ENCODE results near the gene SERPINB13.

The SERPINB13 gene

DNA sequence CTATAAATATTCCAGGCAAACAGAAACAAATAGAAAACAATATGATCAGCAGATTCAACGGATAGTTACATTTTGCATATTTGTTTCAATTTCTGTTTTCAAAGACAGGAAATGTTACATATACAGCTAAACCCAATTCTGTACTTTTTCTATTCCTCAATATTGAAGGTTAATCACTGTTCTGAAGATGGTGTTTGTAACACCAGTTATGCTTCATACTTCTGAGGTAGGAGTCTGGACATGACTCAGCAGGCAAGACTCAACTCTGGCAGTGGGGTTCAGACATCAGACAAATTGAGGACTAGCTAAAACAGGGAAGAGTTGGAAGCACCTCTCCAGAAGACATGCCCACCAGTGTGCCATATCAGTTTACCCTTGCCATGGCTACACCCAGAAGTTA lies 16.6 kb downstream of the SERPINB13 start:
- Histone ChIP-seq H3K9ac (ENCODE audit: insufficient read length, low read depth) (no peak overlapping the region), H3K9me3 (ENCODE audit: insufficient read depth, low read length) (no peaks in the 10 kb centered on the region), H3K4me1 (ENCODE audit: insufficient read depth, insufficient read length) (no peaks in the 10 kb centered on the region), H3K4me3 (ENCODE audit: insufficient read length, low read depth) (no peak overlapping the region), H3K36me3 (ENCODE audit: insufficient read depth, insufficient read length, low read length) (no peaks in the 10 kb centered on the region), H3K27me3 (ENCODE audit: insufficient read depth, insufficient read length) (no peaks in the 10 kb centered on the region)
- no peak for DNase-seq (ENCODE audit: low read depth, low spot score)
- TF ChIP-seq ZNF274 (IDR thresholded peaks at IDR 0.05; ENCODE audit: low read depth, low read length) (no peak), YY1 (IDR thresholded peaks at IDR 0.05; ENCODE audit: insufficient read depth, insufficient read length) (no peak), SUZ12 (IDR thresholded peaks at IDR 0.05; ENCODE audit: extremely low read depth, insufficient read depth, insufficient read length) (no peak)

DNA sequence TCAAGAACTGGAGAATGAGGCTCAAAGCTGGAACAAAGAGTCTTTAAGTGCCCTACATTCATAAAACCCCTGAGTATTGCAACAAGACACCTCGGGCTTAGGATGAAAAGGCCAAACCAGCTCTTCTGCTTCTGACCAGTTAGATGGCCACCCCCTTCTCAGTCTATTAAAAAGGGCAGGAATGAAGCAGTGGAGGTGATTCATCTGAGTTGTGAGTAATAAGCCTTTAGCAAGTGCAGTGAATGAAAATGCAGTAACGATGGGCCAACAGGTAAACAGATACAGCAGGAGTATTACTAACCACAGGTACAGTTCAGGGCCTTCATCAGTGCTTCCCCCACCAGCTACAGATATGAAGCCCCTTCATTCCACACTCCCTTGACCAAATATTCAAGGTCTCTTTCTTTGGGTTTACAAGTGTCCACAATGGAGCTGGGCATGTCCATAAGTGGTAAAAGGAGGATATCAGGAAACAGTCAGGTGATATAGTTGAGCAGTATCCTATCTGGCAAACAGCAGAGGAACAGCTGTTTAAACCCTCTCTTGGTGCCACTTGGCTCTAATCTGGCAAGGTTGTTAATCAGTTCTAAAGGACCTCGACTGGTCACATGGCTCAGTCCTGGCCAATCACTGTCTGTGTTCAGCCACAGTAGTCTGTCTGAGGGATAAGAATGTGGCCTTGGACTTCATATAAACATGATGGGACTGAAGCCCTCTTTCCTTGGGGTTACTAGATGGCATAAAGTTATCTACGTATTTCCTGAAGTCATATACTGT lies 17.8 kb downstream of the SERPINB13 start:
- no peak overlapping the region for H3K4me3 ChIP-seq (ENCODE audit: insufficient read length, low read depth)
- H3K36me3 ChIP-seq (ENCODE audit: insufficient read depth, insufficient read length, low read length): no peaks in the 10 kb centered on the region
- H3K27me3 ChIP-seq (ENCODE audit: insufficient read depth, insufficient read length): no peaks in the 10 kb centered on the region
- DNase-seq (ENCODE audit: low read depth, low spot score): no peak
- H3K9ac ChIP-seq (ENCODE audit: insufficient read length, low read depth): no peak overlapping the region
- TF ChIP-seq ZNF274 (IDR thresholded peaks at IDR 0.05; ENCODE audit: low read depth, low read length) (no peak), SUZ12 (IDR thresholded peaks at IDR 0.05; ENCODE audit: extremely low read depth, insufficient read depth, insufficient read length) (no peak), YY1 (IDR thresholded peaks at IDR 0.05; ENCODE audit: insufficient read depth, insufficient read length) (no peak)
- no peaks in the 10 kb centered on the region for H3K9me3 ChIP-seq (ENCODE audit: insufficient read depth, low read length)
- H3K4me1 ChIP-seq (ENCODE audit: insufficient read depth, insufficient read length): no peaks in the 10 kb centered on the region

GRCh38 chr18:63606526-63606925 lies 19.4 kb downstream of the SERPINB13 start:
- no peaks in the 10 kb centered on the region for H3K36me3 ChIP-seq (ENCODE audit: insufficient read depth, insufficient read length, low read length)
- DNase-seq (ENCODE audit: low read depth, low spot score): no peak

DNA sequence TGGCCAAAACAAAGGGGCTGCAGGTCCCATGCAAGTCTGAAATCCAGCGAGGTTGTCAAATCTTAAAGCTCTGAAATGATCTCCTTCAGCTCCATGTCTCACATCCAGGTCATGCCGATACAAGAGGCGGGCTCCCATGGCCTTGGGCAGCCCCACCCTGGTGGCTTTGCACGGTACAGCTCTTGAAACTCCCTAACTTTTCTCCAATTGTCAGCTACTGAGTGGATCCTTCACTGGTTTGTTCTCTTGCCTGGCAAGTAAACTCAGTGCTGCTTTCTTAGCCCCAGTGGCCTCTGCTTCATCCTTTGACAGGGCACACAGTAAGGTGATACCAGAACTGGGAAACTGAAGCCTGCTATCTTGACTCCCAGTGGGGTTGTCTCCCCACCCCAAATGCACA lies 26.3 kb downstream of the SERPINB13 start:
- Histone ChIP-seq H3K4me3 (ENCODE audit: insufficient read length, low read depth) (no peak overlapping the region), H3K9me3 (ENCODE audit: insufficient read depth, low read length) (no peaks in the 10 kb centered on the region), H3K27me3 (ENCODE audit: insufficient read depth, insufficient read length) (no peaks in the 10 kb centered on the region), H3K4me1 (ENCODE audit: insufficient read depth, insufficient read length) (no peaks in the 10 kb centered on the region), H3K36me3 (ENCODE audit: insufficient read depth, insufficient read length, low read length) (no peaks in the 10 kb centered on the region), H3K9ac (ENCODE audit: insufficient read length, low read depth) (no peak overlapping the region)
- DNase-seq (ENCODE audit: low read depth, low spot score): no peak
- TF ChIP-seq SUZ12 (IDR thresholded peaks at IDR 0.05; ENCODE audit: extremely low read depth, insufficient read depth, insufficient read length) (no peak), YY1 (IDR thresholded peaks at IDR 0.05; ENCODE audit: insufficient read depth, insufficient read length) (no peak), ZNF274 (IDR thresholded peaks at IDR 0.05; ENCODE audit: low read depth, low read length) (no peak)

More at GRCh38 chr18:63606526-63606925, 19.4 kb downstream of the SERPINB13 start:
- Histone ChIP-seq H3K4me1 (ENCODE audit: insufficient read depth, insufficient read length) (no peaks in the 10 kb centered on the region), H3K9ac (ENCODE audit: insufficient read length, low read depth) (no peak overlapping the region), H3K4me3 (ENCODE audit: insufficient read length, low read depth) (no peak overlapping the region), H3K27me3 (ENCODE audit: insufficient read depth, insufficient read length) (no peaks in the 10 kb centered on the region), H3K9me3 (ENCODE audit: insufficient read depth, low read length) (no peaks in the 10 kb centered on the region)
- TF ChIP-seq ZNF274 (IDR thresholded peaks at IDR 0.05; ENCODE audit: low read depth, low read length) (no peak), SUZ12 (IDR thresholded peaks at IDR 0.05; ENCODE audit: extremely low read depth, insufficient read depth, insufficient read length) (no peak), YY1 (IDR thresholded peaks at IDR 0.05; ENCODE audit: insufficient read depth, insufficient read length) (no peak)

DNA sequence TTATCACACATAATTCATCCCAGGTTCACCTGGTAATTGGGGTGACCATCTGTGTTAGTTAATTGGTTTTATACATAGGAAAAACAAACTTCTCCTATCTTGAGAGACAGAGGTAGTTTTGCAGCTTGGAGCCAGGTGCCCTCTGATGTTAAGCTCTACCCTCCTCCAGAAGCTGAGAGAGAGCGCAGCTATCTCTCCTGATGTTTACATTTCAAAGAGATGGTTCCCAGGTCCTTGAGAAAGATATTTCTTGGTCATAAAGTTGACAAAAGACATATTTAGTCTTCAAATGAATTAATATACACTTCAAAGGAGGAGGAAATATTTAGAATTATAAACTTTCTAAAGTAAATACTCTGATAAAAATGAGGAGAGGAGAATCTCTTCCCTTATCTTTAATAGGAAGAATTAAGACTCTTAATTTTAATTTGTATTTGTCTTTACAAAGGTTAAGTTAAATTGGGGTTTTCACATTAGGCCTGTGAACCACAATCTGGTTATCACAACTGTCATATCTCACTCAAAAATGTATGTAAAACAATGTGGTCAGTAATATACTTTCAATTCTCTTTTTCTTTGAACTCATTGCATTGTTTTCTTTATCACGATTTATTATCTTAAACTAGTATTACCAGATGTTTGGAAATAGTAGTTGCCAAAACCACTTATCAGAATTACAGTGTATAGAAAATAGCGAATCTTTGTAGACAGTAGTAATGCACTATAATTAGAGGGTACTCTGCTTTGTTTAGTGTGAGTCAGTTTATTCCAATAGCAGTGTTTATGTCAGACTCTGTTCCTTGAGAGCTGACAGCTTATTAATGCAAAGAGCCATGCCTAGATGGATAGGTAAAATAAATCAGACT lies 30.1 kb downstream of the SERPINB13 start:
- H3K36me3 ChIP-seq (ENCODE audit: insufficient read depth, insufficient read length, low read length): no peaks in the 10 kb centered on the region
- H3K9ac ChIP-seq (ENCODE audit: insufficient read length, low read depth): no peak overlapping the region
- H3K27me3 ChIP-seq (ENCODE audit: insufficient read depth, insufficient read length): no peaks in the 10 kb centered on the region
- H3K9me3 ChIP-seq (ENCODE audit: insufficient read depth, low read length): no peaks in the 10 kb centered on the region
- TF ChIP-seq ZNF274 (IDR thresholded peaks at IDR 0.05; ENCODE audit: low read depth, low read length) (no peak), YY1 (IDR thresholded peaks at IDR 0.05; ENCODE audit: insufficient read depth, insufficient read length) (no peak), SUZ12 (IDR thresholded peaks at IDR 0.05; ENCODE audit: extremely low read depth, insufficient read depth, insufficient read length) (no peak)
- no peak for DNase-seq (ENCODE audit: low read depth, low spot score)
- no peaks in the 10 kb centered on the region for H3K4me1 ChIP-seq (ENCODE audit: insufficient read depth, insufficient read length)
- no peak overlapping the region for H3K4me3 ChIP-seq (ENCODE audit: insufficient read length, low read depth)

GRCh38 chr18:63617915-63618234 lies 30.7 kb downstream of the SERPINB13 start:
- Histone ChIP-seq H3K27me3 (ENCODE audit: insufficient read depth, insufficient read length) (no peaks in the 10 kb centered on the region), H3K9me3 (ENCODE audit: insufficient read depth, low read length) (no peaks in the 10 kb centered on the region), H3K9ac (ENCODE audit: insufficient read length, low read depth) (no peak overlapping the region), H3K4me3 (ENCODE audit: insufficient read length, low read depth) (no peak overlapping the region), H3K36me3 (ENCODE audit: insufficient read depth, insufficient read length, low read length) (no peaks in the 10 kb centered on the region), H3K4me1 (ENCODE audit: insufficient read depth, insufficient read length) (no peaks in the 10 kb centered on the region)
- DNase-seq (ENCODE audit: low read depth, low spot score): no peak
- TF ChIP-seq YY1 (IDR thresholded peaks at IDR 0.05; ENCODE audit: insufficient read depth, insufficient read length) (no peak), ZNF274 (IDR thresholded peaks at IDR 0.05; ENCODE audit: low read depth, low read length) (no peak), SUZ12 (IDR thresholded peaks at IDR 0.05; ENCODE audit: extremely low read depth, insufficient read depth, insufficient read length) (no peak)

DNA sequence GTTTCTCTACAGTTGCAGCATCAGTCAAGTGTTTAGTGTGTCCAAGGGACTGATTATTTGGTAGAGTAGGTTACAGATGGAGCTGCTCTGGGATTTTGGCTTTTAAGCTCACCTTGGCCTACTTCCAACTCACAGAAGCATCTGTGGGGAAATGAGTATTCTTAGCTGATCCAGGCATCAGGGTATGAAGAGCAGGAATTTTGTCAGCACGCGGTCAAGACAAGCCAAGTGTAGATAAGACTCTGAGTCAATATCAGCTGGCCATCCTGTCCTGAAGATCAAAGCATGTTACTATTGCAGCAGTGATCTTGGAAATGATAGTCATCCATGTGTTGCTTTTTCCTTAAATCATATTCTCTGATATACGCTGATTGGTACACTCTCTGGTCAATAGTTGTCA lies 32.5 kb downstream of the SERPINB13 start:
- Histone ChIP-seq H3K4me3 (ENCODE audit: insufficient read length, low read depth) (no peak overlapping the region), H3K9me3 (ENCODE audit: insufficient read depth, low read length) (peaks cover 12% of the 10 kb centered on the region; the same call in 1 of the 2 replicates), H3K4me1 (ENCODE audit: insufficient read depth, insufficient read length) (no peaks in the 10 kb centered on the region), H3K36me3 (ENCODE audit: insufficient read depth, insufficient read length, low read length) (no peaks in the 10 kb centered on the region), H3K9ac (ENCODE audit: insufficient read length, low read depth) (no peak overlapping the region), H3K27me3 (ENCODE audit: insufficient read depth, insufficient read length) (no peaks in the 10 kb centered on the region)
- TF ChIP-seq SUZ12 (IDR thresholded peaks at IDR 0.05; ENCODE audit: extremely low read depth, insufficient read depth, insufficient read length): no peak
- no peak for DNase-seq (ENCODE audit: low read depth, low spot score)
